ENCODE data around the gene CDKN3.

- TF ChIP-seq CTCF (IDR thresholded peaks at IDR 0.05; ENCODE audit: insufficient read depth, low read depth, low read length) (no peak), EZH2 (IDR thresholded peaks at IDR 0.05; ENCODE audit: insufficient read depth, low read length) (no peak)
Observed at GRCh38 chr14:54354096-54354495, 42.7 kb upstream of the CDKN3 start.
